Lower leg skin (tissue), 3 donors: Measurements from ENCODE around the gene DNAH8.

Experiments
- POLR2A ChIP-seq, 2 donors: fragments of 450-650 bp; IDR thresholded peaks; one replicate each; pipeline ENCODE4 v1.6.1; 2016 to 2017; ENCODE audit warnings: antibody characterized with exemption in 2 of 2, mild to moderate bottlenecking in 1 of 2, moderate library complexity in 1 of 2
- TF ChIP-seq, protein P1 (sequence below), 3 donors: fragments of 450-650 bp; IDR thresholded peaks; one replicate each; pipeline ENCODE4 v1.5.1; 2016; ENCODE audit warnings: antibody characterized with exemption in 3 of 3, mild to moderate bottlenecking in 3 of 3, moderate library complexity in 2 of 3

DNA sequence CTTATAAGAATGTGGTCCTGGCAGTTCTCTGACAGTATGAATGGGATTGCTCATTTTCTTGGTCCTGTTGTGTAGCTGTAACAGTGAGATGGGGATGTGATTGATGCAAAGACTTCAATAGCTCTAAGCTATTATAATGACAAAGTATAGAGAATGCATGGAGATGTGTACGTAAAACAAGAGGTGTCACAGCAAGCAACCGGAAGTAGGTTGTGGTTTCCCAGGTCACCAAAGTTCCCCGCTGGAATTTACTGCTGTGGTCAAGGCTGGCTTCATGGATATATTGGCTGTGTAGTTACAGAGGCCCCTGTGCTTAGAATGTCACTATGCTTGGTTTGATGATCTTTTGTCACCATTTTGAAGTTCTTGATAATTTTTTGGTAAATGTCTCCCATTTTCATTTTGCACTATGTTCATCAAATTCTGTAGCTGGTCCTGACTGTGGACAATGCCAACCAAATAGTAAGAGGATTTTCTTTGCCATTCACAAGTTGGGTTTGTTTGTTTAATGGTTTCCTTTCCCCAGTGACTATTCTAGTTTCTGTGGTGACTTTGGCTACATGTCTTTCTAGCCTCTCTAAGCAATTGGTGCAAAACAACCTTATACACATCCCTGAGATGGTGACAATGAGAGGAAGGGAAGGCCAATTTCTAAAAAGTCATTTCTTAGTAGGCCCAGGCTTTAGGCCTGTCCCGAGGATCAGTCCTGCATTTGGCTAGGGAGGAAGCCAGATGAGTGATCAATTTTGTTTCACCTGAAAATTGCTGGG, 10.5 kb downstream of the DNAH8 start:
- no peak for TF ChIP-seq POLR2A (IDR thresholded peaks at IDR 0.05)
- TF ChIP-seq, protein P1, sequence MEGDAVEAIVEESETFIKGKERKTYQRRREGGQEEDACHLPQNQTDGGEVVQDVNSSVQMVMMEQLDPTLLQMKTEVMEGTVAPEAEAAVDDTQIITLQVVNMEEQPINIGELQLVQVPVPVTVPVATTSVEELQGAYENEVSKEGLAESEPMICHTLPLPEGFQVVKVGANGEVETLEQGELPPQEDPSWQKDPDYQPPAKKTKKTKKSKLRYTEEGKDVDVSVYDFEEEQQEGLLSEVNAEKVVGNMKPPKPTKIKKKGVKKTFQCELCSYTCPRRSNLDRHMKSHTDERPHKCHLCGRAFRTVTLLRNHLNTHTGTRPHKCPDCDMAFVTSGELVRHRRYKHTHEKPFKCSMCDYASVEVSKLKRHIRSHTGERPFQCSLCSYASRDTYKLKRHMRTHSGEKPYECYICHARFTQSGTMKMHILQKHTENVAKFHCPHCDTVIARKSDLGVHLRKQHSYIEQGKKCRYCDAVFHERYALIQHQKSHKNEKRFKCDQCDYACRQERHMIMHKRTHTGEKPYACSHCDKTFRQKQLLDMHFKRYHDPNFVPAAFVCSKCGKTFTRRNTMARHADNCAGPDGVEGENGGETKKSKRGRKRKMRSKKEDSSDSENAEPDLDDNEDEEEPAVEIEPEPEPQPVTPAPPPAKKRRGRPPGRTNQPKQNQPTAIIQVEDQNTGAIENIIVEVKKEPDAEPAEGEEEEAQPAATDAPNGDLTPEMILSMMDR (IDR thresholded peaks at IDR 0.05) = no peak
